ENCODE results near the gene CMSS1.

The CMSS1 gene

DNA sequence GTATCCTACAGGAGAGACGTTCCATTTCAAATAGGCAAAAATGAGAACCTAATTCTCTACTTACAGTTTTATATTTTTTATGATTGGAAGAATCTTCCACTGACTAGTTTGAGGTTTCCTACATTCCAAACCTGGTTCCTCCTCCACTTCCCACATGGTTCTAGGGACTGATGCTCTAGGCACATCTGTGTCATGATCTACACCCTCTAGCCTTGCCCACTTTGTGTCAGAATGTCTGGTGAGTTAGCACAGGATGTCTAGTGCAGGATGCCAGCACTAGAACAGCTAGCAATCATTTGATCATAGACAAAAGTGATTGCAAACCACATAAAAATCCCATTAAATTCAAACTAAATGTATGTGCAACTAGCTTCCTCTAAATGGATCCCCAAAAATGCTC lies 323.3 kb downstream of the CMSS1 start:
- DNase-seq (ENCODE audit: low read depth, low spot score): no peak

GRCh38 chr3:100141586-100141985 lies 323.9 kb downstream of the CMSS1 start:
- DNase-seq (ENCODE audit: low read depth, low spot score): no peak

DNA sequence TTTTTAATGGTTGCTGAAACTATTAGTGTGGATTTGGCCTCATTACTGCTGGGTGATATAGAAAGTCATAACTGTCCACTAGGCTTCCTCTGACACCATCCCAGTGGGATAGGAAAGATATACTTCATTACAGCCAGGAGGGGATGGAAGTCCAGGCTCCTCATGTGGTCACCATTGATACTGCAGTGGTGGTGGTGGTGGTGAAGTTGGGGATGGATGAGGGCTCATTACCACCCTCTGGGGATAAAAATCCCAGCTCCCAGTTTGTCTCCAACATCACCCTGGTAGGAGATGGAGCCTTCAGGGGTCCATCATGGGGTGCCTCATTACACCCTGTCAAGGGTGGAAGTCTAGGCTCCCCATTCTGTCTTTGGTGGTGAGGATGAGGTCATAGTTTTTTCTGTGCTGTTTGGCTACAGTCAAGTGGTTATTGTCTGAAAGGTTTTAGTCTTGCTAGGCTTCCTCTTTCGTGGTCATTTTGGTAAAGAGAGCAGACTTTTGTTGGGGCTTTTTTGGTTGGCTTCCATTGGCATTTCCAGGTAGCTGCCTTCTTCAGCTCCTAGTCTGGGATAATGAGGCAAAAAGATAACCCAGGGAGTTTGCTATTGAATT lies 326.7 kb downstream of the CMSS1 start:
- no peak for DNase-seq (ENCODE audit: low read depth, low spot score)

- DNase-seq (ENCODE audit: low read depth, low spot score): no peak
These were observed 331.5 kb downstream of the CMSS1 start for GRCh38 chr3:100149130-100149529.

DNA sequence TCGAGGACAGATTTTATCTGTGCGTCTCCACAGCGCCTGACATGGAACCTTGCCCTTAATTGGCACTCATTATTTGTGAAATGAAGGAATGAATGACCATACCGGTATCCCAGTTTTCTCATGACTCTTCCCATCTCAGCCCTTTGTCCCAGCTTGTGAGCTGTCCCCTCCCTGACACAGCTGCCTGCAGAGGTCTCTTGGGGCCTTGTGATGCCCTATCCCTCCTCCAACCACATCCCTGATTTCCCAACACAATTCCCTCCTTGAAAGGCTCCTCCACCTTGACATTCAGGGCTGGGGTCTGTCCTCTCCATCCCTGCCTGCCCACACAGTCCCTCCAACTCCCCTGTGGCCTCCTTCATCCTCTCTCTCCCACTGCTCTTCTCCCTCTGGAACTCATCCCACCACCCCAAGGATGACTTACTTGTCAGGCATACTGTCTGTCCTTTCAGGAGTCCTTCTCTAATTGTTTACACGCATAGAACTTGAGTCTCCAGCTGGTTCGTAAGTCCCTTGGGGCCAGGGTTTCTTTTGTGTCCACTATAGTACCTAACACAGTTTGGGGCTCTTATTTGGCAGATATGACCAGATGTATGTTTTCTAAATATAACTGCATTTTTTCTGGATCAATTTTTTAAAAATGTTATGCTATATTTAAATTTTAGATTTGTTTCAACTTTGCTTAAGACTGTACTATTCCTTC lies 332.2 kb downstream of the CMSS1 start:
- no peak for DNase-seq (ENCODE audit: low read depth, low spot score)

- DNase-seq (ENCODE audit: low read depth, low spot score): no peak
These were observed 332.8 kb downstream of the CMSS1 start for GRCh38 chr3:100150473-100150872.

GRCh38 chr3:100151024-100151707 lies 333.5 kb downstream of the CMSS1 start:
- no peak for DNase-seq (ENCODE audit: low read depth, low spot score)

- no peak for DNase-seq (ENCODE audit: low read depth, low spot score)
These were observed 336.5 kb downstream of the CMSS1 start for GRCh38 chr3:100154171-100154570.

- DNase-seq (ENCODE audit: low read depth, low spot score): no peak
These were observed 337.5 kb downstream of the CMSS1 start for GRCh38 chr3:100155128-100155527.

DNA sequence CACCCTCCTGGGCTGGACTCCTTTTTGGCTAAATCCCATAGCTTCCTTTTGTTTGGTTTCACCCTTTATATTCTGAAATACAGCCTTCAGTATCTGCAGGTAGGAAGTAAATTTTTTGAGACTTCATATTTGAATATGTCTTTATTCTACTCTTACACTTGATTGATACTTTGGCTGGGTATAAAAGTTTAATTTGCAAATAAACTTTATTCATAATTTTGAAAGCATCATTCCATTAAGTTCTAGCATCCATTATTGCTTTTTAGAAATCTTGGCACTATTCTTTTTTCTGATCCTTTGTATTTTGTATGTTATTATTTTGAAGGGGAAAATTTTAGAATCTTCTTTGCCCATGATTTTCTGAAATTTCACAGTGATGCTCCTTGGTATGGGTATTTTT lies 337.9 kb downstream of the CMSS1 start:
- no peak for DNase-seq (ENCODE audit: low read depth, low spot score)

DNA sequence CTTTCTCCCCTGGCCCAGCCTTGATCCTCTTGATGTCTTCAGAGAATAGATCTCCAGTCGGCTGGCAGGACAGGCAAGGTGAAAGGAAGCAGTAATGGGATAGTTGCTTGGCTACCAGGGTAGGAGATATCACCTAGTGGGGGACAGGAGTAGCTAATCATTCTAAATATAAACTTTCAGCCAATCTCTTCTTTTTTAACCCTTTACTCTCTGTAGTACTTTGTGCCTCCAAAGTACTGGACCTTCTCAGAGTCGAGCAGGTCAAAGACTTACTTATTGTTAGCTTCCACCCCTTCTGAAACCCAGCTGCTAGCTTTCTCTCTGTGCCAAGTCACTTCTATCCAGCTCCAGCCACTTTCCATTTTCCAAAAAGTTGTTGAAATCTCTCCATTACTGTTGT lies 340.0 kb downstream of the CMSS1 start:
- no peak for DNase-seq (ENCODE audit: low read depth, low spot score)

- DNase-seq (ENCODE audit: low read depth, low spot score): no peak
These were observed 341.3 kb downstream of the CMSS1 start for GRCh38 chr3:100158918-100159330.

DNA sequence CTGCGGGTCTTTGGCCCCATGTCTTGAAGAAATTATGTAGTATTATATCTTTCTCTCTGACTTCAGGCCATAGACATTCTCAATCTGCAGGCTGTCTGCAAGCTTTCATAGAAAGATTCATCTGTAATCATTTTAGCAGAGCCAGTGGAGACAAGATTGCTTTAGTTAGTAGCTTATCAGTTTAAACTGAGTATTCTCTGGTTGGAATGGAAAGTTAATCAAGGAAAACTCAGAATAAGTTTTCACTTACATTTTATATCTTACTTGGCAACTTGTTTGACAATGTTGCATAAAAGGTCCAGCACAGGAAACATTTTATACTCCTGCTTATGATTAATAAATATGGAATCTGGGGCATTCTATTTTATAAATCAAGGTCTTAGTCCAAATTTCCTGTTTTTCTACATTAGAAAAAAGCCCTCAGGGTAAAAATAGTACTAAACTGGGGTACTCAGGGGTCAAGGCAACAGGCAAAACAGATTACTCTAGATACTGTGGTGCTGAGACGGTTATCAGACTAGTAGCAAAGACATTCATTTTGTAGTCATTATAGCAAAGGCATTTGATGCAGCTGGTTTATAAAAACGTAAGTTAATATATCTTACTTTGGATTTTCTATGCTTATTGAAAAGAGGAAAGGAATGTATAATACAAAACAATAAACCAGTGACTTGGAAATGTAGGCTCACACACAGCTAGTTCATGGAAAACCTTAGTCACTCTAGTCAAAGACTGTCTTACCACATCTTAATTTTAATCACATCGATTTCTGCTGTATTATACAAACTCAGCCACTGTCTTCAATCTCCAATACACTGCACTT lies 341.9 kb downstream of the CMSS1 start:
- no peak for DNase-seq (ENCODE audit: low read depth, low spot score)

DNA sequence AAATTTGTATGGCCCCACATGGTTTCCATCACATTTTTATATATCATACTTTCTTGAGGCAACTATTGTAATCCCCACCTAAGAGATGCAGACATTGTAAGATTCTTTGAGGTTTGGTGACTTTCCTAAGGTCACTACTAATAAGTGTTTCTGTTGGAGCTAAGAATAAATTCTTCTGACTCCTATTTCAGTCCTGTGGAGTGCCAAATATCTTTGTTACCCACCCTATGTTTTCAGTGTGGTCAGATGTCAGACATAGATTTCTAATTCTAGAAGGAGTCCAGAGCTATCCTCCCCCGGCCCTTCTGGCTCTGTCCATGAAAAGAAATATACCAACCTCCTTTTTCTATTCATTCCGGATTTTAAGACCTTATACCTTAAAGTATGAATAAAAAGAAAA lies 342.9 kb downstream of the CMSS1 start:
- DNase-seq (ENCODE audit: low read depth, low spot score): no peak

DNA sequence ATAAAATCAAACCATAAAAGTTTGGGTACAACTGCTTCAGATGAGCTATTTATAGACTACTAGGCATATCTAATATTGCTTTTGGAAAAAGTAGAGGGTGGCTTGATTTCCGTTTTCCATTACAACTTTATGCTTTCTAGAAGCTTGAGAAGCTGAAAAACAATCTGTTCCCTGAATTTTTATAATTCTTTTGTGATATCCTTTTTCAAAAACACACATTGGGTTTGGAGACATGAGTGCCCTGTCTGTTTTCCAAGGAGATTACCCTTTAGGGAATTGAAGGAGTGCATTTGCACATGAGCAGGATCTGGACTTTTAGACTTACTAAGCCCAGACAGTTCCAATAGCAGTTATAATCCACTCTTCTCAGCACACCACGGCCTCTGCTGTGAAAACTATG lies 346.1 kb downstream of the CMSS1 start:
- DNase-seq (ENCODE audit: low read depth, low spot score): no peak

DNA sequence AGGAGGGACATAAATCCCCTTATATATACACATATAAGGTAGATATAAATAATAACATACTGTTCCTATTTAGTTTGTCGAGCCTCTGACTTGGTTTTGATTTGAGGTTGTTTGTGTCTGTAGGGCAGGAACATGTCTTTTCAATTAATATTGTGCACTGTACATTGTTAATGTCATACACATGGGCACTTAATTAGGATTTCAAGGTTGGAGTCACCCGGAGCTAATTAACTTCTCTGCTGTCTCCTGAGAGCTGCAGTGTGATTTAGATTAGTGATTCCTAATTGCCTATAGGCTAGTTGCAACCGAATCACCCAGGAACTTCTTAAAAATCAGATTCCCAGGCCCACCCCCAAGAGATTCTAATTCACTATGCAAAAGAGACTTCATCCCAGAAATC lies 347.1 kb downstream of the CMSS1 start:
- DNase-seq (ENCODE audit: low read depth, low spot score): no peak

DNA sequence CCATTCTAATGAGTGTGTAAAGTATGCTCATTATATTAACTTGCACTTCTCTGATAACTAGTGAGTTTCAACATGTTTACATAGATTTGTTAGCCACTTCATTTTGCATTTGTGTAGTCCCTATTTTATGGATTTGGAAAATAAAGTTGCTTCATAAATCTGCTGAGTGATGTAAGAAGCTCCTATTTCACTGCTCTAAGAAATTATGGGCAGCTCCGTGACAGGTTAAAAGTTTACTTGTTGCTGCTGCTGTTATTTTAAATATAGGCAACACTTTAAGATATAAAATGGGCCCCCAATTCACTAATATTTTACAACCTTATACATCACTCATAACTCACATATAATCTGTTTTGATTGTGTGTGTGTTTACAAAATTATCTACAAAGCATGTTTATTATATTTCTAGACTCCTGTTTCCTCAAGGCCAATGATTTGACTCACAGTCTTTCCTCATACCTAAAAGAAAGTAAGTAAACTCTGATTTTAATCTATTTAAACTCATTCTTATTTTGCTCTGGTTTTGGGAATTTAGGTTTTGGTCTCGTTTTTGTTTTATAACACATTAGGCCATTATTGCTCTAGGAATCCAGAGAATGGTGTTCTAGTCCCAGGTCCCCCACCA lies 348.4 kb downstream of the CMSS1 start:
- no peak for DNase-seq (ENCODE audit: low read depth, low spot score)

GRCh38 chr3:100169201-100169920 lies 351.7 kb downstream of the CMSS1 start:
- DNase-seq (ENCODE audit: low read depth, low spot score): no peak

GRCh38 chr3:100170486-100170885 lies 352.8 kb downstream of the CMSS1 start:
- no peak for DNase-seq (ENCODE audit: low read depth, low spot score)

DNA sequence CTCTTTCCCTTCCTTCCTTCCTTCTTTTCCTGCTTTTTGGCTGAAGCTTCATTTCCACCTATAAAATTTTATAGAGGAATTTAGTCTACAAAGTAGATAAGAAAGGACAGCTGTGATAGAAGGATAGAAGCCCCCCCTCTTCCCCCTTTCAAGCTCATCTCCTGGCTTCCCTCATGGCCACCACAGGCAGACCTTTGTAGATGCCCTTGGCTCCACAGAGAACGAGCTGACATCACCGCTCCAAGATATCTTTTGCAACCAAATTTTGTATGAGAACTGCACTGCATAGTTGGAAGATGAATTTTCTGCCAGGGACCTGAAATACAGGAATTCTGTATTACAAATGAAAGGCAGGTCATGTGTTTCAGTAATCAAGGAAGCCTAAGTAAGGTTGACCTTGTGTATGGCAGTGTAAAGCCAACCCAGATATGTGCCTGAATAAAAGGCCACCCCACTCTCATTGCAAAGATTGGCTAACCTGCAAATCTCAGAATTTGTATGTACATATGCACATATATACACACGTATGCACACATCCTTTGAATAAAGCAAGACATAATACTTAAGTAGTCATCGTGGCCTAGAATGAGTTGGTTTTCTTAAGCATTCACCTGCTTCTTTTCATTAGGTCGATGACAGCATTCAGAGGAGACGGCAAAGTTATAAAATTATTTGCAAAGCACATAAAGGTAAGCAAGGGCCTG lies 353.7 kb downstream of the CMSS1 start:
- no peak for DNase-seq (ENCODE audit: low read depth, low spot score)
